Measurements from ENCODE around the gene SGSM1. TPM values are rescaled to one million over a fixed set of nuclear protein-coding genes. Genes with fewer than 3 reads are reported as not detected.
A peak's percentile ranks its signal among the peaks of the same experiment; 100 is the strongest.

SGSM1 gene
- total and polyA plus RNA-seq, 2 donors from 2014 or later: 3.6 to 4.7 TPM

DNA sequence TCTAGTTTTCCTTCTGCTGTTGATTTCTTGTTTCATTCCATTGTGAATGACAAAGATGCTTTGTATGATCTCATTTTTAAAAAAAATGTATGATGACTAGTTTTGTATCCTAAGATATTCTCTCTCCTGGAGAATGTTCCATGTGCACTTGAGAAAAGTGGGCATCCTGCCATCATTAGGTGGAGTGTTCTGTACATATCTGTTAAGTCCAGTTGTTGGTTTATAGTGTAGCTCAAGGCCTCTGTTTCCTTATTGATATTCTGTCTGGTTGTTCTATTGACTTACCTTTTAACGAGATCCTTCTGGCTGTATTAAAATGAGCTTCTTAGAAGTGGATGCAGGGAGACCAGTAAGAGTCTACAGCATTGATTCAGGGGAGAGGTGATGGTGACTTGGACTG lies 35.2 kb downstream of the SGSM1 start:
- TF ChIP-seq, protein P1, sequence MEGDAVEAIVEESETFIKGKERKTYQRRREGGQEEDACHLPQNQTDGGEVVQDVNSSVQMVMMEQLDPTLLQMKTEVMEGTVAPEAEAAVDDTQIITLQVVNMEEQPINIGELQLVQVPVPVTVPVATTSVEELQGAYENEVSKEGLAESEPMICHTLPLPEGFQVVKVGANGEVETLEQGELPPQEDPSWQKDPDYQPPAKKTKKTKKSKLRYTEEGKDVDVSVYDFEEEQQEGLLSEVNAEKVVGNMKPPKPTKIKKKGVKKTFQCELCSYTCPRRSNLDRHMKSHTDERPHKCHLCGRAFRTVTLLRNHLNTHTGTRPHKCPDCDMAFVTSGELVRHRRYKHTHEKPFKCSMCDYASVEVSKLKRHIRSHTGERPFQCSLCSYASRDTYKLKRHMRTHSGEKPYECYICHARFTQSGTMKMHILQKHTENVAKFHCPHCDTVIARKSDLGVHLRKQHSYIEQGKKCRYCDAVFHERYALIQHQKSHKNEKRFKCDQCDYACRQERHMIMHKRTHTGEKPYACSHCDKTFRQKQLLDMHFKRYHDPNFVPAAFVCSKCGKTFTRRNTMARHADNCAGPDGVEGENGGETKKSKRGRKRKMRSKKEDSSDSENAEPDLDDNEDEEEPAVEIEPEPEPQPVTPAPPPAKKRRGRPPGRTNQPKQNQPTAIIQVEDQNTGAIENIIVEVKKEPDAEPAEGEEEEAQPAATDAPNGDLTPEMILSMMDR (IDR thresholded peaks at IDR 0.05; ENCODE audit: borderline replicate concordance, extremely low read depth, insufficient read depth): no peak
- Histone ChIP-seq H3K4me3 (ENCODE audit: low read length in 3 of 3) (no peak overlapping the region), H3K36me3 (ENCODE audit: control insufficient read depth in 2 of 3, insufficient read depth in 3 of 3, low read length in 3 of 3) (no peaks in the 10 kb centered on the region), H3K27ac (ENCODE audit: low read depth in 2 of 2, low read length in 2 of 2) (no peak overlapping the region), H3K4me1 (ENCODE audit: control insufficient read depth in 2 of 3, insufficient read depth in 2 of 3, low read depth in 1 of 3, low read length in 3 of 3) (no peaks in the 10 kb centered on the region), H3K9ac (ENCODE audit: low read length in 3 of 3) (no peak overlapping the region), H3K27me3 (ENCODE audit: control insufficient read depth, insufficient read depth, low read length) (no peaks in the 10 kb centered on the region), H3K9me3 (ENCODE audit: control insufficient read depth in 2 of 3, insufficient read depth in 1 of 3, low read length in 3 of 3) (no peaks in the 10 kb centered on the region)
- intact Hi-C loops (cut with DNase I): no loop called here
- no peak for FAIRE-seq
- no peak for DNase-seq

- no peak overlapping the region for H3K4me3 ChIP-seq (ENCODE audit: low read length in 3 of 3)
- DNase-seq: peak in 1 of 5 donors; percentile 18
- H3K9ac ChIP-seq (ENCODE audit: low read length in 3 of 3): no peak overlapping the region
- H3K27ac ChIP-seq (ENCODE audit: low read depth in 2 of 2, low read length in 2 of 2): no peak overlapping the region
- no peaks in the 10 kb centered on the region for H3K4me1 ChIP-seq (ENCODE audit: control insufficient read depth in 2 of 3, insufficient read depth in 2 of 3, low read depth in 1 of 3, low read length in 3 of 3)
- TF ChIP-seq, protein P1 (IDR thresholded peaks at IDR 0.05; ENCODE audit: borderline replicate concordance, extremely low read depth, insufficient read depth): no peak
- FAIRE-seq: no peak
- intact Hi-C loops (cut with DNase I): no loop called here
- H3K9me3 ChIP-seq (ENCODE audit: control insufficient read depth in 2 of 3, insufficient read depth in 1 of 3, low read length in 3 of 3): no peaks in the 10 kb centered on the region
- no peaks in the 10 kb centered on the region for H3K27me3 ChIP-seq (ENCODE audit: control insufficient read depth, insufficient read depth, low read length)
- H3K36me3 ChIP-seq (ENCODE audit: control insufficient read depth in 2 of 3, insufficient read depth in 3 of 3, low read length in 3 of 3): no peaks in the 10 kb centered on the region
Observed at GRCh38 chr22:24843048-24843447, 37.0 kb downstream of the SGSM1 start.

- no peaks in the 10 kb centered on the region for H3K4me1 ChIP-seq (ENCODE audit: control insufficient read depth in 2 of 3, insufficient read depth in 2 of 3, low read depth in 1 of 3, low read length in 3 of 3)
- intact Hi-C loops (cut with DNase I): no loop called here
- DNase-seq (no peak), FAIRE-seq (no peak)
- TF ChIP-seq, protein P1 (IDR thresholded peaks at IDR 0.05; ENCODE audit: borderline replicate concordance, extremely low read depth, insufficient read depth): no peak
- no peaks in the 10 kb centered on the region for H3K9me3 ChIP-seq (ENCODE audit: control insufficient read depth in 2 of 3, insufficient read depth in 1 of 3, low read length in 3 of 3)
- H3K27me3 ChIP-seq (ENCODE audit: control insufficient read depth, insufficient read depth, low read length): no peaks in the 10 kb centered on the region
- no peaks in the 10 kb centered on the region for H3K36me3 ChIP-seq (ENCODE audit: control insufficient read depth in 2 of 3, insufficient read depth in 3 of 3, low read length in 3 of 3)
- H3K4me3 ChIP-seq (ENCODE audit: low read length in 3 of 3): no peak overlapping the region
- no peak overlapping the region for H3K27ac ChIP-seq (ENCODE audit: low read depth in 2 of 2, low read length in 2 of 2)
- no peak overlapping the region for H3K9ac ChIP-seq (ENCODE audit: low read length in 3 of 3)
Observed at GRCh38 chr22:24845041-24845898, 39.3 kb downstream of the SGSM1 start.
